Endothelial cell of umbilical vein (primary cell): Measurements from ENCODE around the gene DOC2B. TPM values are rescaled to one million over a fixed set of nuclear protein-coding genes. Genes with fewer than 3 reads are reported as not detected.
"Not testable (repeated sequence)": the region's sequence is repeated elsewhere in the genome, so short reads cannot be mapped to it uniquely, and the experiment has no call there.

Experiments
- BruUV-seq: library from RNA; stranded (reverse); fragments of 400-500 nt; replicated peaks from 2 replicates; lab custom pipeline; 2021; lab: Mats Ljungman, UMichigan
- CTCF ChIA-PET: fragments of 300-600, 350-600 bp; sonication (Branson Sonifier 250); formaldehyde crosslinking; loops from one replicate; lab custom pipeline; 2021; ENCODE audit warnings: antibody characterized with exemption, inconsistent platforms; lab: Charles Lee
- POLR2A ChIA-PET: fragments of 300-600, 350-600 bp; sonication (Branson Sonifier 250); formaldehyde crosslinking; loops from one replicate; lab custom pipeline; 2021; ENCODE audit warnings: antibody characterized with exemption, inconsistent platforms; lab: Charles Lee
- DNase-seq: peaks from one replicate; pipeline ENCODE4 v3.0.0-alpha.2; 2011; ENCODE audit warnings: low read depth, low spot score
- FAIRE-seq: peaks from 2 replicates; lab custom pipeline; 2011; peaks lifted over from hg19 to GRCh38; lab: Jason Lieb, UNC
- H2AFZ ChIP-seq: 2 replicates; pipeline ENCODE4 v1.6.0; 2012; ENCODE audit warnings: low read depth, low read length, control low read depth, inconsistent platforms
- H3K27ac ChIP-seq: 2 replicates; pipeline ENCODE4 v1.5.1; 2011; ENCODE audit warnings: low read depth, mild to moderate bottlenecking, control low read depth, low read length, moderate library complexity; ENCODE audit not compliant: insufficient read depth
- H3K27me3 ChIP-seq, 2 experiments: 2 replicates each; pipeline versions ENCODE4 v1.6.0 to v1.6.1; 2011; ENCODE audit warnings: low read length in 2 of 2, mixed read lengths in 1 of 2; ENCODE audit not compliant: control insufficient read depth in 2 of 2, insufficient read depth in 2 of 2
- H3K36me3 ChIP-seq, 2 experiments: 2 replicates in 1 of 2; 3 replicates in 1 of 2; pipeline ENCODE4 v1.5.1; 2011; ENCODE audit warnings: low read length in 2 of 2, mild to moderate bottlenecking in 1 of 2, moderate library complexity in 1 of 2; ENCODE audit not compliant: control insufficient read depth in 2 of 2, insufficient read depth in 2 of 2; ENCODE audit errors: extremely low read depth in 1 of 2
- H3K4me1 ChIP-seq: 3 replicates; pipeline ENCODE4 v1.5.1; 2011; ENCODE audit warnings: mild to moderate bottlenecking, low read length; ENCODE audit not compliant: control insufficient read depth, insufficient read depth; ENCODE audit errors: extremely low read depth
- H3K4me2 ChIP-seq: 2 replicates; pipeline ENCODE4 v1.6.1; 2011; ENCODE audit warnings: low read length, control low read depth, mixed read lengths; ENCODE audit not compliant: insufficient read depth
- H3K4me3 ChIP-seq, 3 experiments: fragments of 200-600 bp in 1 of 3; sonication (generic), shearing (Covaris generic) in 1 of 3; replicated peaks in 1 of 3; 2 replicates each; pipeline ENCODE4 v1.5.1; 2011 to 2016; ENCODE audit warnings: control low read depth in 3 of 3, low read length in 3 of 3, mild to moderate bottlenecking in 2 of 3, inconsistent platforms in 1 of 3, low read depth in 1 of 3, moderate library complexity in 1 of 3; ENCODE audit not compliant: insufficient read depth in 1 of 3
- H3K79me2 ChIP-seq: 2 replicates; pipeline ENCODE4 v1.6.0; 2012; ENCODE audit warnings: low read length, inconsistent platforms; ENCODE audit not compliant: control insufficient read depth, insufficient read depth
- H3K9ac ChIP-seq: replicated peaks from 2 replicates; pipeline ENCODE3; 2011; ENCODE audit warnings: low read length, control low read depth; ENCODE audit not compliant: insufficient read depth; ENCODE audit errors: extremely low read depth
- H3K9me1 ChIP-seq: replicated peaks from 3 replicates; pipeline ENCODE4 v1.6.0; 2011; ENCODE audit warnings: mild to moderate bottlenecking, low read length; ENCODE audit not compliant: control insufficient read depth, insufficient read depth; ENCODE audit errors: extremely low read depth
- H3K9me3 ChIP-seq: replicated peaks from 2 replicates; pipeline ENCODE4 v1.5.1; 2012; ENCODE audit warnings: low read length, inconsistent platforms; ENCODE audit not compliant: control insufficient read depth, insufficient read depth
- H4K20me1 ChIP-seq: replicated peaks from 2 replicates; pipeline ENCODE3; 2011; ENCODE audit warnings: mild to moderate bottlenecking, low read length; ENCODE audit not compliant: control insufficient read depth, insufficient read depth; ENCODE audit errors: extremely low read depth
- CTCF ChIP-seq, 2 donors: IDR thresholded peaks; 1 replicate in 1 of 2; 2 replicates in 1 of 2; pipeline ENCODE4 v1.5.1; 2011; ENCODE audit warnings: low read length in 2 of 2, mild to moderate bottlenecking in 2 of 2, moderate library complexity in 2 of 2, control low read depth in 1 of 2, inconsistent platforms in 1 of 2, low read depth in 1 of 2; ENCODE audit not compliant: insufficient read depth in 1 of 2; ENCODE audit errors: extremely low read depth in 1 of 2
- dilution Hi-C: fragments of 300-500 bp; cut with MboI; formaldehyde crosslinking; loops from one replicate; pipeline ENCODE4 v1.15.0; 2019; ENCODE audit warnings: low sequenced_read_pairs; ENCODE audit not compliant: extremely low pct_ligation_motif_present
- intact Hi-C: fragments of 100-400 bp; cut with micrococcal nuclease; formaldehyde crosslinking; loops from one replicate; pipeline ENCODE4 v1.10.0; 2022
- polyA plus RNA-seq, 4 experiments: library from polyadenylated mRNA; depleted of rRNA in 3 of 4; stranded (reverse) in 3 of 4; unstranded in 1 of 4; fragments of >200 nt; gene quantifications; 2 replicates each; pipeline versions ENCODE4 v1.2.1 to v1.2.3, GENCODE V29; 2011 to 2012; ENCODE audit warnings: missing spikeins in 1 of 4
- total RNA-seq: library from RNA; stranded (reverse); gene quantifications from 2 replicates; pipeline ENCODE4 v1.2.3, GENCODE V29; 2021

Gene DOC2B
- total and polyA plus RNA-seq, 2 donors (not counting 3 experiments of a cell fraction or from before 2014, with no cell fraction given), result 0.10 to 0.22 TPM

- peak in 1 of 2 donors; percentile 36 for TF ChIP-seq CTCF (IDR thresholded peaks at IDR 0.05; ENCODE audit: extremely low read depth in 1 of 2, insufficient read depth in 1 of 2, low read depth in 1 of 2, low read length in 2 of 2)
- BruUV-seq, result not testable (repeated sequence)
Measured at GRCh38 chr17:136531-136930, 44.9 kb downstream of the DOC2B start.

DNA sequence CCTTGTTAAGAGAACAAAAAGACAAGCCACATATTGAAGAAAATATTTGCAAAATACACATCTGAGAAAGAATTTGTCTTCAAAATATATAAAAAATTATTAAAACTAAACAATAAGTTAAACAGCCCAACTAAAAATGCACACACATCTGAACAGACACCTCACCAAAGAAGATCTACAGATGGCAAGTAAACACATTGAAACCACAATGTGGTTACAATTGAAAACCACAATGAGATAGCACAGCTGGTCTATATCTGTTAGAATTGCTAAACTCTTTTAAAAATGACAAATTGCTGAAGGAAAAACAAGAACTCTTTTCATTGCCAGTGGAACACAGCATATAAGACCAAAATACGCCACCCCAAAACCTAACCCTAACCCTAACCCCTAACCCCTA, 45.6 kb downstream of the DOC2B start:
- H3K36me3 ChIP-seq, H3K9me1 ChIP-seq, H3K4me3 ChIP-seq, H3K9ac ChIP-seq, H3K4me2 ChIP-seq, DNase-seq, H3K9me3 ChIP-seq, H3K27ac ChIP-seq, BruUV-seq, H2AFZ ChIP-seq, dilution Hi-C loops, H3K4me1 ChIP-seq, H3K27me3 ChIP-seq, intact Hi-C loops, H3K79me2 ChIP-seq, H4K20me1 ChIP-seq, FAIRE-seq, CTCF ChIA-PET, POLR2A ChIA-PET: not testable (repeated sequence)

More at GRCh38 chr17:136531-136930, 44.9 kb downstream of the DOC2B start:
- H2AFZ ChIP-seq, H3K79me2 ChIP-seq, H3K9ac ChIP-seq, POLR2A ChIA-PET, H3K4me1 ChIP-seq, H3K9me1 ChIP-seq, H3K27me3 ChIP-seq, dilution Hi-C loops, H3K4me3 ChIP-seq, H3K4me2 ChIP-seq, H4K20me1 ChIP-seq, intact Hi-C loops, FAIRE-seq, H3K27ac ChIP-seq, H3K9me3 ChIP-seq, DNase-seq, CTCF ChIA-PET, H3K36me3 ChIP-seq: not testable (repeated sequence)

- H3K27ac ChIP-seq, DNase-seq, FAIRE-seq, BruUV-seq, CTCF ChIA-PET, H3K9me1 ChIP-seq, H4K20me1 ChIP-seq, H3K9me3 ChIP-seq, H3K4me1 ChIP-seq, H3K27me3 ChIP-seq, dilution Hi-C loops, H3K4me3 ChIP-seq, H2AFZ ChIP-seq, H3K4me2 ChIP-seq, intact Hi-C loops, H3K9ac ChIP-seq, H3K79me2 ChIP-seq, H3K36me3 ChIP-seq, POLR2A ChIA-PET: not testable (repeated sequence)
Measured at GRCh38 chr17:135022-135421, 46.4 kb downstream of the DOC2B start.
